SK-N-MC (cell line): ENCODE measurements around the gene KCNA10.

Experiments
- EZH2 ChIP-seq: fragments of 200-600 bp; sonication (generic); IDR thresholded peaks from one replicate; pipeline ENCODE4 v1.6.1; 2017; ENCODE audit warnings: antibody characterized with exemption
- POLR2AphosphoS5 ChIP-seq: IDR thresholded peaks from 2 replicates; pipeline ENCODE4 v1.6.1; 2012; ENCODE audit warnings: mild to moderate bottlenecking, low read depth, low read length, borderline replicate concordance

GRCh38 chr1:110482662-110483307, 36.2 kb downstream of the KCNA10 start:
- no peak for TF ChIP-seq EZH2
- TF ChIP-seq POLR2AphosphoS5 = no peak
